HUDEP-2 (cell line): Measurements from ENCODE around the gene ZNF428.

ENCODE experiments used
- DNase-seq, 76 experiments: peaks; one replicate each; lab custom pipeline; 2025; ENCODE audit not compliant: unreplicated experiment in 76 of 76; lab: John Stamatoyannopoulos, UW

The ZNF428 gene

GRCh38 chr19:43570174-43570791 lies 49.1 kb downstream of the ZNF428 start:
- no peak for DNase-seq

- DNase-seq: no peak
Observed at GRCh38 chr19:43569657-43570056, 49.8 kb downstream of the ZNF428 start.

- DNase-seq: no peak
Observed at GRCh38 chr19:43564800-43565199, 54.6 kb downstream of the ZNF428 start.

- DNase-seq: no peak
Observed at GRCh38 chr19:43563816-43564457, 55.5 kb downstream of the ZNF428 start.

GRCh38 chr19:43562698-43563241 lies 56.7 kb downstream of the ZNF428 start:
- DNase-seq: peak in 74 of 76 experiments; percentile 25 to 94 (median 74)

GRCh38 chr19:43562226-43562697 lies 57.2 kb downstream of the ZNF428 start:
- no peak for DNase-seq

GRCh38 chr19:43561139-43561970 lies 58.1 kb downstream of the ZNF428 start:
- no peak for DNase-seq

- peak in 26 of 76 experiments; percentile 9 to 45 (median 24) for DNase-seq
Observed at GRCh38 chr19:43560687-43561086, 58.7 kb downstream of the ZNF428 start.
